Activated naive CD4-positive, alpha-beta T cell treated with anti-CD3 and anti-CD28 coated beads, Interleukin-2, amount 50 U/mL, for 72 hours (primary cell): ENCODE data around the gene KIF20A. TPM values are rescaled to one million over a fixed set of nuclear protein-coding genes. Genes with fewer than 3 reads are reported as not detected.
A peak's percentile ranks its signal among the peaks of the same experiment; 100 is the strongest.
"Not testable (repeated sequence)": the region's sequence is repeated elsewhere in the genome, so short reads cannot be mapped to it uniquely, and the experiment has no call there.

Experiments
- ATAC-seq, 2 donors: fragments of 150-1000 bp; cut with Tn5 transposase; 2 replicates each; pipeline ENCODE4 v1.10.0; 2021; ENCODE audit warnings: mild to moderate bottlenecking in 2 of 2, moderate library complexity in 2 of 2
- DNase-seq, 2 donors: peaks; one replicate each; pipeline ENCODE4 v3.0.0; 2021 to 2022; ENCODE audit warnings: low spot score in 2 of 2
- H3K27ac Mint-ChIP-seq, 2 donors: one replicate each; pipeline ENCODE4 v1.8.0; 2022; ENCODE audit warnings: mild to moderate bottlenecking in 2 of 2, mixed read lengths in 2 of 2
- H3K36me3 Mint-ChIP-seq, 2 donors: one replicate each; pipeline ENCODE4 v1.8.0; 2022; ENCODE audit warnings: mixed read lengths in 2 of 2
- H3K9me3 Mint-ChIP-seq, 2 donors: one replicate each; pipeline ENCODE4 v1.8.0; 2022; ENCODE audit warnings: mixed read lengths in 2 of 2
- total RNA-seq, 2 donors: library from RNA; stranded (reverse); gene quantifications; one replicate each; pipeline ENCODE4 v1.2.3, GENCODE V29; 2022

KIF20A gene
- 10 to 100 TPM; 63.0 to 82.9 TPM for total RNA-seq

- Mint-ChIP-seq H3K27ac (no peak within 1 kb of the TSS), H3K9me3 (no peaks in the 10 kb centered on the region), H3K36me3 (peaks cover 0 to 14% of the 10 kb centered on the region in 2 donors)
- ATAC-seq (peak; percentile 90 to 92), DNase-seq (peak; percentile 85 to 90)
These were observed at the start of gene KIF20A, which contains the start of gene BRD8 for GRCh38 chr5:138178516-138179276. Gene KIF20A, plus strand, starts transcription at chr5:138179112. Its CDS starts 569 bp downstream, at chr5:138179681. Gene BRD8, minus strand, starts transcription at chr5:138178630. Its CDS starts 16 bp downstream, at chr5:138178614.

GRCh38 chr5:138129347-138129746, 49.6 kb upstream of the KIF20A start:
- H3K36me3 Mint-ChIP-seq, result no peaks in the 10 kb centered on the region
- no peak for ATAC-seq

GRCh38 chr5:138132543-138132942, 46.4 kb upstream of the KIF20A start:
- Mint-ChIP-seq H3K27ac (no peak overlapping the region), H3K36me3 (no peaks in the 10 kb centered on the region), H3K9me3 (no peaks in the 10 kb centered on the region)
- ATAC-seq (no peak), DNase-seq (no peak)

More at GRCh38 chr5:138129347-138129746, 49.6 kb upstream of the KIF20A start:
- no peak for DNase-seq
- no peaks in the 10 kb centered on the region for H3K9me3 Mint-ChIP-seq
- no peak overlapping the region for H3K27ac Mint-ChIP-seq

- no peaks in the 10 kb centered on the region for H3K9me3 Mint-ChIP-seq
- H3K27ac Mint-ChIP-seq, result no peak within 1 kb of the TSS
- H3K36me3 Mint-ChIP-seq, result no peaks in the 10 kb centered on the region
- DNase-seq (no peak), ATAC-seq (peak in 1 of 2 donors; percentile 18)
These were observed 39.7 kb upstream of the KIF20A start, which contains the start of gene NME5 for GRCh38 chr5:138138949-138139780. Gene NME5, minus strand, starts transcription at chr5:138139428. Its CDS starts 648 bp downstream, at chr5:138138780.

GRCh38 chr5:138139781-138140090, 39.2 kb upstream of the KIF20A start:
- no peak overlapping the region for H3K27ac Mint-ChIP-seq
- H3K36me3 Mint-ChIP-seq, result no peaks in the 10 kb centered on the region
- ATAC-seq, result no peak
- no peaks in the 10 kb centered on the region for H3K9me3 Mint-ChIP-seq
- DNase-seq, result no peak

- no peak for DNase-seq
- no peak for ATAC-seq
- H3K27ac Mint-ChIP-seq, result no peak overlapping the region
- H3K9me3 Mint-ChIP-seq, result no peaks in the 10 kb centered on the region
- H3K36me3 Mint-ChIP-seq, result no peaks in the 10 kb centered on the region
These were observed 38.6 kb upstream of the KIF20A start for GRCh38 chr5:138140268-138140667.

- ATAC-seq (no peak), DNase-seq (no peak)
- Mint-ChIP-seq H3K9me3 (no peaks in the 10 kb centered on the region), H3K27ac (no peak overlapping the region), H3K36me3 (no peaks in the 10 kb centered on the region)
These were observed 37.2 kb upstream of the KIF20A start for GRCh38 chr5:138141734-138142133.

GRCh38 chr5:138143578-138143977, 35.3 kb upstream of the KIF20A start:
- not testable (repeated sequence) for H3K36me3 Mint-ChIP-seq, DNase-seq, H3K9me3 Mint-ChIP-seq, H3K27ac Mint-ChIP-seq, ATAC-seq

- DNase-seq (no peak), ATAC-seq (no peak)
- Mint-ChIP-seq H3K27ac (no peak overlapping the region), H3K36me3 (no peaks in the 10 kb centered on the region), H3K9me3 (no peaks in the 10 kb centered on the region)
These were observed 30.1 kb upstream of the KIF20A start for GRCh38 chr5:138148811-138149210.

- ATAC-seq, result no peak
- H3K36me3 Mint-ChIP-seq, result no peaks in the 10 kb centered on the region
- no peaks in the 10 kb centered on the region for H3K9me3 Mint-ChIP-seq
- no peak for DNase-seq
- no peak overlapping the region for H3K27ac Mint-ChIP-seq
These were observed 29.4 kb upstream of the KIF20A start for GRCh38 chr5:138149530-138149929.

GRCh38 chr5:138155977-138156376, 22.9 kb upstream of the KIF20A start:
- peaks cover 21 to 28% of the 10 kb centered on the region in 2 donors for H3K36me3 Mint-ChIP-seq
- not testable (repeated sequence) for H3K27ac Mint-ChIP-seq, ATAC-seq, H3K9me3 Mint-ChIP-seq, DNase-seq

- peak overlapping the region in 1 of 2 donors; percentile 48 for H3K27ac Mint-ChIP-seq
- DNase-seq, result no peak
- ATAC-seq, result no peak
- peaks cover 21 to 32% of the 10 kb centered on the region in 2 donors for H3K36me3 Mint-ChIP-seq
- H3K9me3 Mint-ChIP-seq, result no peaks in the 10 kb centered on the region
These were observed 21.3 kb upstream of the KIF20A start for GRCh38 chr5:138157626-138158025.

- ATAC-seq, result no peak
- H3K27ac Mint-ChIP-seq, result no peak overlapping the region
- H3K36me3 Mint-ChIP-seq, result peaks cover 40 to 46% of the 10 kb centered on the region in 2 donors
- no peaks in the 10 kb centered on the region for H3K9me3 Mint-ChIP-seq
- no peak for DNase-seq
These were observed 19.2 kb upstream of the KIF20A start for GRCh38 chr5:138159666-138160065.

- H3K36me3 Mint-ChIP-seq, result peaks cover 46 to 57% of the 10 kb centered on the region in 2 donors
- ATAC-seq (no peak), DNase-seq (no peak)
- H3K9me3 Mint-ChIP-seq, result no peaks in the 10 kb centered on the region
- no peak overlapping the region for H3K27ac Mint-ChIP-seq
These were observed 18.2 kb upstream of the KIF20A start for GRCh38 chr5:138160706-138161105.

GRCh38 chr5:138163721-138164120, 15.2 kb upstream of the KIF20A start:
- H3K27ac Mint-ChIP-seq, result peak overlapping the region in 1 of 2 donors; percentile 6
- DNase-seq (no peak), ATAC-seq (no peak)
- H3K9me3 Mint-ChIP-seq, result no peaks in the 10 kb centered on the region
- H3K36me3 Mint-ChIP-seq, result peaks cover 51 to 52% of the 10 kb centered on the region in 2 donors

GRCh38 chr5:138169124-138169523, 9.8 kb upstream of the KIF20A start:
- ATAC-seq (no peak), DNase-seq (no peak)
- peaks cover 31 to 38% of the 10 kb centered on the region in 2 donors for H3K36me3 Mint-ChIP-seq
- H3K27ac Mint-ChIP-seq, result no peak overlapping the region
- no peaks in the 10 kb centered on the region for H3K9me3 Mint-ChIP-seq

- H3K9me3 Mint-ChIP-seq, result no peaks in the 10 kb centered on the region
- peaks cover 20 to 27% of the 10 kb centered on the region in 2 donors for H3K36me3 Mint-ChIP-seq
- no peak for ATAC-seq
- no peak for DNase-seq
- no peak overlapping the region for H3K27ac Mint-ChIP-seq
These were observed 8.6 kb upstream of the KIF20A start for GRCh38 chr5:138170299-138170698.
